Measurements from ENCODE around the gene SLC8B1. TPM values are rescaled to one million over a fixed set of nuclear protein-coding genes. Genes with fewer than 3 reads are reported as not detected.
A peak's percentile ranks its signal among the peaks of the same experiment; 100 is the strongest.

SLC8B1 gene
- total RNA-seq, 1 donor from 2014 or later, result 9.0 TPM

DNA sequence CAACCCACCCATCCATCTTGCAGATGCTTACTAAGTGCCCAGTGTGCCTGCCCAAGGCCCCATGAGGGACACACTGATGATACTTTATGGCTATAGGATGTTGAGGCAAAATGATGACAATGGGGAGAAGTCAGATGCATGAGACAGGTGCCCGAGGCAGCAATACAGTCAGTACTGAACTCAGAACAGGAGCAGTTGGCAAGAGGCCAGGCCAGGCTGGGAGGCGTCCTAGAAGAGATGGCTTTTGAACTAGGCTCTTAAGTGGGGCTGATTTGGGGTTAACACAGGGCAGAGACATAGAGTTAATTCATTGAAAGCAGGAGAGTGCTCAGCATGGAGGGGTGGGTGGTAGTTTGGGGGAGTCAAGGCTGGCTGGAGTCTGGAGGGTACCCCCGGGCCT lies 39.1 kb upstream of the SLC8B1 start:
- TF ChIP-seq, protein P1, sequence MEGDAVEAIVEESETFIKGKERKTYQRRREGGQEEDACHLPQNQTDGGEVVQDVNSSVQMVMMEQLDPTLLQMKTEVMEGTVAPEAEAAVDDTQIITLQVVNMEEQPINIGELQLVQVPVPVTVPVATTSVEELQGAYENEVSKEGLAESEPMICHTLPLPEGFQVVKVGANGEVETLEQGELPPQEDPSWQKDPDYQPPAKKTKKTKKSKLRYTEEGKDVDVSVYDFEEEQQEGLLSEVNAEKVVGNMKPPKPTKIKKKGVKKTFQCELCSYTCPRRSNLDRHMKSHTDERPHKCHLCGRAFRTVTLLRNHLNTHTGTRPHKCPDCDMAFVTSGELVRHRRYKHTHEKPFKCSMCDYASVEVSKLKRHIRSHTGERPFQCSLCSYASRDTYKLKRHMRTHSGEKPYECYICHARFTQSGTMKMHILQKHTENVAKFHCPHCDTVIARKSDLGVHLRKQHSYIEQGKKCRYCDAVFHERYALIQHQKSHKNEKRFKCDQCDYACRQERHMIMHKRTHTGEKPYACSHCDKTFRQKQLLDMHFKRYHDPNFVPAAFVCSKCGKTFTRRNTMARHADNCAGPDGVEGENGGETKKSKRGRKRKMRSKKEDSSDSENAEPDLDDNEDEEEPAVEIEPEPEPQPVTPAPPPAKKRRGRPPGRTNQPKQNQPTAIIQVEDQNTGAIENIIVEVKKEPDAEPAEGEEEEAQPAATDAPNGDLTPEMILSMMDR (IDR thresholded peaks at IDR 0.05; ENCODE audit: insufficient read depth, low read length, severe bottlenecking), result no peak
- no peak for DNase-seq (ENCODE audit: low read depth)
- Histone ChIP-seq H3K27me3 (ENCODE audit: control insufficient read depth, insufficient read depth, low read length) (no peaks in the 10 kb centered on the region), H3K4me3 (ENCODE audit: low read depth, low read length) (no peak overlapping the region), H3K36me3 (ENCODE audit: control insufficient read depth, insufficient read depth, low read length) (peaks cover 5% of the 10 kb centered on the region)
- no peak for FAIRE-seq

DNA sequence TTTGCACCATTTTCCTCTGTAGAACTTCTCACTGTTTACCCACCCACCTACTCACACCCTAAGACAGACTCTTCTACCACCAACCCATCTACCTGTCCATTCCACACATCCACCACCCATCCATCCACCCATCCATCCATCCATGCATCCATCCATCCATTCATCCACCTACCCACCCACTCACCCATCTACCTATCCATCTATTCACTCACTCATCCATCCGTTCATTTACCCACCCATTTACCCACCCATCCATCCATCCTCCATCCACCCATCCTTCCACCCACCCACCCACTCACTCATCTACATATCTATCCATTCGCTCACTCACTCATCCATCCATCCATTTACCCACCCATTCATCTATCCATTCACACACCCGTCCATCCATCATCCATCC lies 38.5 kb upstream of the SLC8B1 start:
- Histone ChIP-seq H3K27me3 (ENCODE audit: control insufficient read depth, insufficient read depth, low read length) (no peaks in the 10 kb centered on the region), H3K4me3 (ENCODE audit: low read depth, low read length) (no peak overlapping the region), H3K36me3 (ENCODE audit: control insufficient read depth, insufficient read depth, low read length) (peaks cover 5% of the 10 kb centered on the region)
- no peak for DNase-seq (ENCODE audit: low read depth)
- no peak for FAIRE-seq
- TF ChIP-seq, protein P1 (IDR thresholded peaks at IDR 0.05; ENCODE audit: insufficient read depth, low read length, severe bottlenecking), result no peak

DNA sequence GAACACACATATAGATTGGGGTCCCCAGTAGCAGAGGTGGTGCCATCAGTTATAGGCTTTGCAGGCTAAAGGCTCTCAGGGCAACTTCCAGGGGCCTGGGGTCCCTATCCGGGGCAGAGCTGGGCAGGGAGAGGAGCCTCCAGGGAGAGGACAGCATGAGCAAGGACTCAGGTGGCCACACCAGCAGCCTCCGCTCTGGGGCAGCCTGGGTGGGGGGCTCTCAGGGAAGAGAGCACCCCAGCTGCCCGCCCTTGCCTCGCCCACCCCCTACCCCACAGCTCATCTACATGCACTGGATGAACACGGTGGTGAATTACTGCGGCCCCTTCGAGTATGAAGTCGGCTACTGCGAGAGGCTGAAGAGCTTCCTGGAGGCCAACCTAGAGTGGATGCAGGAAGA lies 37.5 kb upstream of the SLC8B1 start:
- DNase-seq (ENCODE audit: low read depth) (no peak), FAIRE-seq (no peak)
- no peak overlapping the region for H3K4me3 ChIP-seq (ENCODE audit: low read depth, low read length)
- H3K27me3 ChIP-seq (ENCODE audit: control insufficient read depth, insufficient read depth, low read length), result no peaks in the 10 kb centered on the region
- peaks cover 5% of the 10 kb centered on the region for H3K36me3 ChIP-seq (ENCODE audit: control insufficient read depth, insufficient read depth, low read length)
- TF ChIP-seq, protein P1 (IDR thresholded peaks at IDR 0.05; ENCODE audit: insufficient read depth, low read length, severe bottlenecking), result no peak

DNA sequence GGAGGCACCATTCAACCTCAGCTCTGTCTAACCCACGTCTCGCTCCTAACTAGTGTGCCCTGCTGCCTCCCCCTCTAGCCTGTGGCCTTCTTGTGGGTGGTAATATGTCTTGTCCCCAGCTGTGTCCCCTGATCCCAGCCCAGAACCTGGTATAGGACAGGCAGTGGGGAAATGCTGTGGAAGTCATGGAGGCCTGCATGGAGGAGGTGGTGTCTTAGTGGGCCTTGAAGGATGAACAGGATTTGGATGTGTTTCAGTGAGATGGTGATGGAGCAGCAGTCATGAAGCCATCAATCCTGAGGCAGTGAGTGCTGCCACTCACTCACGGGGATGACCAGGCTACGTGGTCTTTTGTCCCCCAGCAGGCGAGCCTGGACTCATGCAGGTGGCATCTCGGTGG lies 36.9 kb upstream of the SLC8B1 start:
- no peaks in the 10 kb centered on the region for H3K27me3 ChIP-seq (ENCODE audit: control insufficient read depth, insufficient read depth, low read length)
- TF ChIP-seq, protein P1 (IDR thresholded peaks at IDR 0.05; ENCODE audit: insufficient read depth, low read length, severe bottlenecking), result no peak
- FAIRE-seq (no peak), DNase-seq (ENCODE audit: low read depth) (no peak)
- H3K4me3 ChIP-seq (ENCODE audit: low read depth, low read length), result no peak overlapping the region
- peaks cover 5% of the 10 kb centered on the region for H3K36me3 ChIP-seq (ENCODE audit: control insufficient read depth, insufficient read depth, low read length)

DNA sequence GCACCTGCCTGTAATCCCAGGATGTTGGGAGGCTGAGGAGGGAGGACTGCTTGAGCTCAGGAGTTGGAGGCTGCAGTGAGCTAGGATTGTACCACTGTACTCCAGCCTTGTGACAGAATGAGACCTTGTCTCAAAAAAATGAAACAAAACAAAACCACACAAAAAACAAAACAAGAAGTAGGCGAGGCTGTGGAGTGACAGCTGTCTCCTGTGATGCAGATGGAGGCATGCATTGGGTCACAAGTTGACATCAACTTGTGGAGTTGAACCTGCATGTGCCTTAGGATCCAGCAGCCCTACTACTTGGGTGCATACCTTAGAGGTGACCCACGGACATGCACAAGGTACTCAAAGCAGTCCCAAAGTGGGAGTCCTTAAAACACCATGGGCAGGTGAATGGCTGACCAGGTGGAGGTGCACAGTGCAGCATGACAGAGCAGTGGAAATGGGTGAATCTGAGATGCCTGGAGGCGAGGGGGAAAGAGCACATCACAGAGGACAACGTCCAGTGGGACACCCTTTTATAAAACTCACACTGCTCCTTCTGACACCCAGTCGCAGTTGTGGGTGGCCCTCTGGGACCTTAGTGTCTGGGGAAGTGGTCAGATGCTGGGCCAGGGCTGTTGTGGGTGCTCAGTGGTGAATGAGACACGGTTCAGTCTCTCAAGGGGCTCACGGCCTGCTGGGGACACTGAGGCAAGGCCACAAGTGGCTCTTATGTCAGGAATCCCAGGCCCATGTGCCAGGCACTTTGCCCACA lies 36.2 kb upstream of the SLC8B1 start:
- peak; percentile 23 for FAIRE-seq
- Histone ChIP-seq H3K36me3 (ENCODE audit: control insufficient read depth, insufficient read depth, low read length) (peaks cover 5% of the 10 kb centered on the region), H3K27me3 (ENCODE audit: control insufficient read depth, insufficient read depth, low read length) (no peaks in the 10 kb centered on the region), H3K4me3 (ENCODE audit: low read depth, low read length) (no peak overlapping the region)
- TF ChIP-seq, protein P1 (IDR thresholded peaks at IDR 0.05; ENCODE audit: insufficient read depth, low read length, severe bottlenecking), result no peak
- DNase-seq (ENCODE audit: low read depth), result no peak

Data from bronchial epithelial cell (primary cell).